Fibroblast of skin of left biceps (primary cell): ENCODE data around the gene CACNA1A.
"Not testable (repeated sequence)": the region's sequence is repeated elsewhere in the genome, so short reads cannot be mapped to it uniquely, and the experiment has no call there.

Experiments used
- DNase-seq, 2 experiments: peaks; one replicate each; pipeline ENCODE4 v3.0.0-alpha.2; 2013; ENCODE audit warnings: low read depth in 2 of 2

The CACNA1A gene

DNA sequence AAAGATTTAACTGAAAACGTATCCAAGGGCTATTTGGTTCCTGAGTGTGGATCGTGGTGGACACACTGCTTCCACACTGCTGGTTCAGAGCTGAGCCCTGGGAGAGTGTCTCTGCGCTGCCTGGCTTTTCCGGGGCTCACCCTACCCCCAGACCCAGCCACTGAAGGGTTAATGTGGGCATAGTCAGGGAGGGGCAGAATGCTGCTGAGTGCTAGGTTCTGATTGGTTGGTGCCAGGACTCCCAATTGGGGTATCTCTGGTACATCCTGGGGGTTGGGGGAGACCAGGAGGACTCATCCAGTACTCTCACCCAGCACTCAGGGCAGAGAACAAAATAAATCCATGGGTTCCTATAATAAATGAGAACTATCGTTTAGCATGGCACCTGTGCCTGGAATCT lies 142.3 kb downstream of the CACNA1A start:
- DNase-seq, result no peak

GRCh38 chr19:13363245-13363644 lies 143.0 kb downstream of the CACNA1A start:
- no peak for DNase-seq

- DNase-seq, result no peak
Measured at GRCh38 chr19:13362668-13363067, 143.6 kb downstream of the CACNA1A start.

- not testable (repeated sequence) for DNase-seq
Measured at GRCh38 chr19:13361726-13362125, 144.6 kb downstream of the CACNA1A start.

- no peak for DNase-seq
Measured at GRCh38 chr19:13356686-13357280, 149.5 kb downstream of the CACNA1A start.

GRCh38 chr19:13356185-13356584 lies 150.1 kb downstream of the CACNA1A start:
- DNase-seq, result no peak

GRCh38 chr19:13355356-13355755 lies 150.9 kb downstream of the CACNA1A start:
- no peak for DNase-seq

GRCh38 chr19:13353625-13354024 lies 152.7 kb downstream of the CACNA1A start:
- no peak for DNase-seq

DNA sequence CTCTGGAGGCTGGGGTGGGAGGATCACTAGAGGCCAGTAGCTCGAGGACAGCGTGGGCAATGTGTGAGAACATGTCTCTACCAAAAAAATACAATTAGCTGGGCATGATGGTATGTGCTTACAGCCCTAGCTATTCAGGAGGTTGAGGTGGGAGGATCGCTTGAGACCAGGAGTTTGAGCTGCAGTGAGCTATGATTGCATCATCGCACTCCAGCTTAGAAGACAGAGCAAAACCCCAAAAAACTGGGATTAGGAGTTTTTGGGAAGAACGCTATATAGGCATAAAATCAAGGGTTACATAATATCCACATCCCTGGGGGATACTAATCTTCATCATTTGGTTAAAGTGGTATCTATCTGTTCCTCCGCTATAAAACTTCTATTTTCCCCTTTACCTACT lies 155.5 kb downstream of the CACNA1A start:
- no peak for DNase-seq

GRCh38 chr19:13350072-13350471 lies 156.2 kb downstream of the CACNA1A start:
- DNase-seq, result no peak

DNA sequence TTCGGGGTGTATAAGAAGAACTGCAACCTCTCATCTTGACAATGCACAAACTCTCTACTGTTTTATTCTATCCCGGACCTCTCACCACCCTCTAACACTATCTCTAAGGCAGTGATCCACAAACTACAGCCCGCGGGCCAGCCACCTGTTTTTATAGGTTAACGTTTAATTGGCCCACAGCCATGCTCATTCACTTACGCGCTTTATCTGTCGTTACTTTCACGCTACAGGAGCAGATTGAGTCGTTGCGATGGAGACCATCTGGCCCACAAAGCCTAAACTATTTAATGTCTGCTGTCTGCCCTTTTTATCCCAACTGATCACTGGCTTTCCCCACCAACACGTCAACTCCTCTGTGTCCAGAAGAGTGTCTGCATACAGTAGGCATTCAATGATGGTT lies 158.9 kb downstream of the CACNA1A start:
- DNase-seq, result no peak

- no peak for DNase-seq
Measured at GRCh38 chr19:13343514-13343913, 162.8 kb downstream of the CACNA1A start.

- no peak for DNase-seq
Measured at GRCh38 chr19:13342672-13343071, 163.6 kb downstream of the CACNA1A start.

- no peak for DNase-seq
Measured at GRCh38 chr19:13339869-13340268, 166.4 kb downstream of the CACNA1A start.

DNA sequence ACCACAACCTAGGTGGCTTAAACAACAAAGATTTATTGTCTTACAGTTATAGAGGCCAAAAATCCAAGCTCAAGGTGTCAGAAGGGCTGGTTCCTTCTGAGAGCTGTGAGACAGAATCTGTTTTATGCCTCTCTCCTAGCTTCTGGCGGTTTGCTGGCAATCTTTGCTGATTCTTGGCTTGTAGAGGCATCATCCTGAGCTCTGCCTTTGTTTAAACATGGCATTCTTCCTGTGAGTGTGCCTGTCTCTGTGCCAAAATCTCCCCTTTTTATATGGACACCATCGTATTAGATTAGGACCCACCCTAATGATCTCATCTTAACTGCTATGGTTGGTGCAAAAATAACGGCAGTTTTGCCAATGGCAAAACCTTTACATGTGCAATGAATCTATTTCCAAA lies 169.1 kb downstream of the CACNA1A start:
- DNase-seq, result no peak

GRCh38 chr19:13334801-13335481 lies 171.3 kb downstream of the CACNA1A start:
- DNase-seq, result no peak

DNA sequence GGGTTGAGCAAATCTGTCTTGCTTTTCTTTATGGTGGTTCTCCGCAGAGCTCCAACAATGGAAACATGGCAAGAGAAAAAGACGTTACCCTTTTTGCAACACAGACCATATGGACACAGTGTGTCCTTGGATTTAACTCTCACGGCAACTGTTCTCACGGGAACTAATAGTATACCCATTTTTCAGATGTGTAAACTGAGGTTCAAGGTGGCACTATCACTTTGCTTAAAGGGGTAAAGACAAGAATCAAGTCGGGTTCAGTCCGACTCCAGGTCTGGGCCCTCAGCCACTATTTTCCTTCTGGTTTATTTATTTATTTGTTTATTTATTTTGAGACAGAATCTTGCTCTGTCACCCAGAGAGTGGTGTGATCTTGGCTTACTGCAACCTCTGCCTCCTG lies 176.0 kb downstream of the CACNA1A start:
- no peak for DNase-seq

DNA sequence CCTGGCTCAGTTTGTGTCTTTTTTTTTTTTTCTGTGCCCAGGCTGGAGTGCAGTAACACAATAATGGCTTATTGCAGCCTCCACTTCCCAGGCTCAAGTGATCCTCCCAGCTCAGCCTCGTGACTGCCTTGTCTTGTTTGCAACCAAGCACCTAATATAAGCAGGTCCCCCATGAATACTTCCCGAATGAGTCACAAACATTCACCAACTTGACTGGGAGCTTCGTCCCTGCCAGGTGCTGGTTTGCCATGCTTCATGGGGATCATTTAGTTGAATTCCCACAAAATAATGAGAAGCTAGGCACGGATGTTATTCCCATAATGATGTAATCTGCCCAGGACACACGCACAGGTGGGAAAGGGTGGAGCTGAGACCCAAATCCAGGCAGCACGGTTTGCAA lies 176.5 kb downstream of the CACNA1A start:
- DNase-seq, result no peak

DNA sequence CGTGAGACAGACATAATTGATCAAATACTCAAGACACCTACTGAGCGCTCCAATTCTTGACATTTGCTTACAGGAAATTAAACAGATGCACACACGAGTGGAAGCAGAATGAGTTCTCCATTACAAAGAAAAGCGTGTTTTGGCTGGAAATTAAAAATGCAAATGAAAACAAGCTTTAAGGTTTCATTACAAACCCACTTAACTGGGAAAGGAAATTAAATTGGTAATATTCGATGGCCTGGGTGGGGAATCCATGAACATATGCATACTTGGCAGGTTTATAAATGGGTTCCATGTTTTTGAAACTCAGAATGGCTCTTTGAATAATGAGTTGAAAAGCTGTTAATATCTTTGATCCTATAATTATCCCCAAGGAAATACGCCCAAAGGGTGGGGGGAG lies 178.0 kb downstream of the CACNA1A start:
- no peak for DNase-seq

DNA sequence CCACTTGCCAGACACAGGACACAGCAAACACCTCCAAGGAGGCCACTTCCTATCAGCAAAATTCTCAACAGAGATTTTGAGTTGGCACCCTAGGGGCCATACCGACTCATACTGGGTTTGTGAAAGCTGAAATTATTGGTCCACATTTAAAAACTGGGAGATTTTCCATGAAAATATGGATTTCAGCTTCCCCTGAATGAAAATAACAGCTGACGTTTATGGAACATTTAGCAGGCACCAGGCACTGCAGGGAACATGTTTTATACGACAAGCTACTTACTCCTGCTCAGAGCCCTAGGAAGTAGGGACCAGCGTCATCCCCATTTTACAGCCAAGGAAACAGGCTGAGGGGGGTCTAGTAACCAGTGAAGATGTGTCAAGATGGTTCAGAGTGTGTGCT lies 186.8 kb downstream of the CACNA1A start:
- no peak for DNase-seq

DNA sequence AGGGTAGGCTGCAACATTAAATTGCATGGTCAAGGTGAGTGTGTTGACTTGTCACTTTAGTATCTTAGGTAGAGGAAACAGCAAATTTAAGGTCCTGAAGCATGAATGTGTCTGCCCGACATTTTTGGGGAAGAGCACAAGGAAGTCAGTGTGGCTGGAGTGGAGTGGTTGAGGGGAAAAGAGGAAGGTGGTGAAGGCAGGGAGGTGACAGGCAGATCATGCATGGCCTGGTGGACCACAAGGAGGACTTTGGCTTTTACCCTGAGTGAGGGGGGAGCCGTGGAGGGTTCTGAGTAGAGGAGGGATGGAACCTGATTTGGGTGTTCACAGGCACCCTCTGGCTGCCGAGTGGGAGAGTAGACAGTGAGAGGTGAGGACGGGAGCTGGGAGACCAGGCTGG lies 188.1 kb downstream of the CACNA1A start:
- DNase-seq, result no peak

- DNase-seq, result no peak
Measured at GRCh38 chr19:13315495-13315894, 190.8 kb downstream of the CACNA1A start.

DNA sequence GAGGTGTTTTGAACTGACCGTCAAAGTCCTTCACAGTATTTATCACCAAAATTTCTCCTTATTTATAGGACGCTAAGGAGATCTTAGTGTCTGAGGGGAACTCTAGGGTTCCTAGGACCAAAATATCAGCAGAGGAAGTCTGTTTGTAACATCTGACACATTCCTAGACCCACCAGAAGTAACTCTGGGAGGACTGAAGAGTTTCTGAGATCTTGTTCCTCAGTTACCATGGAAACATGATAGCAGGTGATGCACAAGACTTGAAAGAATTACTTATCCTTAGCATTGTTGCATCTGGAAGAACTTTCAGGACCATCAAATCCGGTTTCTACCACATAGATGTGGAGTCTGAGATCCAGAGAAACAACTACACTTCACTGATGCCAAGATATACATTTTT lies 191.5 kb downstream of the CACNA1A start:
- no peak for DNase-seq

DNA sequence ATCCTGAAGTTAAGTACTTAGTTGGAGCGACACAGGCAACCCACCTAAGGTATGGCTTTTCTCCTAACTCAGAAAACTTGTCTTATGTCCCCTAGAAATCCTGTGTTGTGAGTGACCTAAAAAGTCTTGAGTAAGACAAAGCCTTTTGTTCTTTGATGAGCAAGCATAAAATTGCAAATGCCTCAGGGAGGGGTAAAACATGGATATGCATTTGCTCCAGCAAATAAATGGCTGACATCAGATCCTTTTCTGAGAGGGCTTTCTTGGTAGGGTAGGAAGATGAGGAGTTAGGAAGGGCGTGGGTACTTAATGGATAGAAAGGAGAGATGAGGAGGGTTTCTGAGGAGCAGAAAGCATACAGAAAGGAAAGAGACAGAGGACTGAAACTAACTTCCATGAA lies 192.4 kb downstream of the CACNA1A start:
- no peak for DNase-seq
